Measurements from ENCODE around the gene KRTAP5-4. TPM values are rescaled to one million over a fixed set of nuclear protein-coding genes. Genes with fewer than 3 reads are reported as not detected.

Gene KRTAP5-4
- total and polyA plus RNA-seq, 10 donors = not detected

GRCh38 chr11:1633864-1634263 is 11.9 kb upstream of the KRTAP5-4 start:
- DNase-seq = no peak
- peaks cover 0 to 14% (median 6%) of the 10 kb centered on the region in 6 donors for H3K4me1 ChIP-seq
- H3K27me3 ChIP-seq (replicated peaks in 1 of 7) = peaks cover 0 to 78% (median 11%) of the 10 kb centered on the region in 7 donors
- no peak overlapping the region for H3K4me3 ChIP-seq
- 84 to 92% (median 88%) methylated on average over 10 of the region's 10 CpGs for WGBS, 5 donors
- H3K27ac ChIP-seq = no peak overlapping the region
- TF ChIP-seq POLR2A (IDR thresholded peaks at IDR 0.05) = no peak
- TF ChIP-seq POLR2AphosphoS5 (IDR thresholded peaks at IDR 0.05) = no peak
- TF ChIP-seq CTCF (IDR thresholded peaks at IDR 0.05 in 8 of 11, conservative IDR thresholded peaks at IDR 0.05 in 3 of 11) = no peak
- H3K36me3 ChIP-seq = no peaks in the 10 kb centered on the region
- H3K9me3 ChIP-seq = no peaks in the 10 kb centered on the region
- intact Hi-C loops (cut with DNase I; ENCODE audit: low total_unique reads) = no loop called here

GRCh38 chr11:1632053-1632714 is 10.2 kb upstream of the KRTAP5-4 start:
- TF ChIP-seq POLR2A (IDR thresholded peaks at IDR 0.05) = no peak
- no peak for TF ChIP-seq POLR2AphosphoS5 (IDR thresholded peaks at IDR 0.05)
- TF ChIP-seq CTCF (IDR thresholded peaks at IDR 0.05 in 8 of 11, conservative IDR thresholded peaks at IDR 0.05 in 3 of 11) = no peak
- 29 to 59% (median 51%) methylated on average over 5 to 11 of the region's 11 CpGs for WGBS, 5 donors
- no peak overlapping the region for H3K27ac ChIP-seq
- H3K4me1 ChIP-seq = peaks cover 0 to 18% (median 9%) of the 10 kb centered on the region in 6 donors
- no peaks in the 10 kb centered on the region for H3K36me3 ChIP-seq
- peaks cover 0 to 84% (median 15%) of the 10 kb centered on the region in 7 donors for H3K27me3 ChIP-seq (replicated peaks in 1 of 7)
- no peak for DNase-seq
- intact Hi-C loops (cut with DNase I; ENCODE audit: low total_unique reads) = no loop called here
- H3K4me3 ChIP-seq = no peak overlapping the region
- no peaks in the 10 kb centered on the region for H3K9me3 ChIP-seq

GRCh38 chr11:1631066-1631568 is 9.2 kb upstream of the KRTAP5-4 start:
- Histone ChIP-seq H3K4me1 (peaks cover 0 to 18% (median 9%) of the 10 kb centered on the region in 6 donors), H3K27ac (no peak overlapping the region), H3K4me3 (no peak overlapping the region), H3K36me3 (no peaks in the 10 kb centered on the region), H3K27me3 (replicated peaks in 1 of 7) (peaks cover 0 to 74% (median 15%) of the 10 kb centered on the region in 7 donors), H3K9me3 (no peaks in the 10 kb centered on the region)
- TF ChIP-seq POLR2AphosphoS5 (IDR thresholded peaks at IDR 0.05) = no peak
- no peak for TF ChIP-seq POLR2A (IDR thresholded peaks at IDR 0.05)
- no peak for TF ChIP-seq CTCF (IDR thresholded peaks at IDR 0.05 in 8 of 11, conservative IDR thresholded peaks at IDR 0.05 in 3 of 11)
- no peak for DNase-seq
- WGBS, 5 donors = 78 to 89% (median 81%) methylated on average over 9 to 13 of the region's 13 CpGs
- intact Hi-C loops (cut with DNase I; ENCODE audit: low total_unique reads) = no loop called here

GRCh38 chr11:1630271-1630670 is 8.3 kb upstream of the KRTAP5-4 start:
- H3K27ac ChIP-seq = no peak overlapping the region
- WGBS, 5 donors = 70 to 76% (median 74%) methylated on average over 2 of the region's 2 CpGs; no CpG with 5 or more reads in 1 of the 5 donors
- H3K4me1 ChIP-seq = peaks cover 0 to 18% (median 9%) of the 10 kb centered on the region in 6 donors
- H3K36me3 ChIP-seq = no peaks in the 10 kb centered on the region
- no peaks in the 10 kb centered on the region for H3K9me3 ChIP-seq
- peaks cover 0 to 78% (median 15%) of the 10 kb centered on the region in 7 donors for H3K27me3 ChIP-seq (replicated peaks in 1 of 7)
- intact Hi-C loops (cut with DNase I; ENCODE audit: low total_unique reads) = no loop called here
- TF ChIP-seq POLR2AphosphoS5 (IDR thresholded peaks at IDR 0.05) (no peak), POLR2A (IDR thresholded peaks at IDR 0.05) (no peak), CTCF (IDR thresholded peaks at IDR 0.05 in 8 of 11, conservative IDR thresholded peaks at IDR 0.05 in 3 of 11) (no peak)
- no peak for DNase-seq
- H3K4me3 ChIP-seq = no peak overlapping the region

All from spleen (tissue), 11 donors.